Measurements from ENCODE around the gene MRGPRD.

DNA sequence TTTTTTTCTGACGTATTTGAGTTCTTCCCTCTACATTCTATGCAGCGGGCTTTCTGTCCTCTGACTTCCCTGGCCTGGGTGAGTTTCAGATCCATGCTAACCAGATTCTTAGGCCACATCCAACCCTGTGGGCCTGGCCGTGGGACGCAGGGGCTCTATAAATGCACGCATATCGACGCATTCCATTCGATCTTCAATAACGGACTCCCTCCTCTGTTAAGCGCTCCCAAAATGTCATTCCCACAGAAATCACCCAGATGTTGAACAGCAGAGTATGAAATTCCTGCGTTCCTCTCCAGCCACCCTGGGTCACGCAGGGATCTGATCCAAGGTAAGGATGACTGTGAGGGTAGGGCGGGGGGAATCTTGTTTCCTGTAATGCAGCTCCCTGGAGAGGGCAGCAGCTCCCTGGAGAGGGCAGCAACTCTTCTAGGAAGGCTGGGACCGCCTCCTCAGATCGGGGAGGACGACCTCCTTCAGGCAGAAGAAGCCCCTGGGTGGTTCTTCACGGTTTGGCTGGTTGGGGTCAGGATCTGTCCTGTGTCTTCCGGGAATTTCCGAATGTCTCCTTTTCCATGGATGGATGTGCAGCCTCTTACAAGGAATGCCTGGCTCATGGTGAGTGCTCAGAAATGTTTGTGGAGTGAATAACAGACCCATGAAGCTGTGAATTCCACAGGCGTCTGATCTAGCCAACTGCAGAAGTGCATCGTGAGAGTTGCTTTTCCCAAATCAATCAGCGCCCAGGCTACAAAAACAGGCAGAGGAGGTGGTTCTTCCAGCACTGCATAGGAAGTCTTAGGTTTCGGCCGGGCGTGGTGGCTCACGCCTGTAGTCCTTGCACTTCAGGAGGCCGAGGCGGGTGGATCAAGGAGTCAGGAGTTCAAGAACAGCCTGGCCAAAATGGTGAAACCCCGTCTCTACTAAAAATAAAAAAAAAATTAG lies 12.2 kb downstream of the MRGPRD start:
- no peak for TF ChIP-seq CTCF (IDR thresholded peaks at IDR 0.05)
- TF ChIP-seq EZH2 (IDR thresholded peaks at IDR 0.05), result no peak
- TF ChIP-seq EZH2phosphoT487 (IDR thresholded peaks at IDR 0.05), result no peak

Data from neural progenitor cell (in vitro differentiated cells).